ENCODE results near the gene PLXND1.

The PLXND1 gene

GRCh38 chr3:129563850-129564535 is 42.5 kb downstream of the PLXND1 start:
- no peak for DNase-seq (ENCODE audit: low read depth)

DNA sequence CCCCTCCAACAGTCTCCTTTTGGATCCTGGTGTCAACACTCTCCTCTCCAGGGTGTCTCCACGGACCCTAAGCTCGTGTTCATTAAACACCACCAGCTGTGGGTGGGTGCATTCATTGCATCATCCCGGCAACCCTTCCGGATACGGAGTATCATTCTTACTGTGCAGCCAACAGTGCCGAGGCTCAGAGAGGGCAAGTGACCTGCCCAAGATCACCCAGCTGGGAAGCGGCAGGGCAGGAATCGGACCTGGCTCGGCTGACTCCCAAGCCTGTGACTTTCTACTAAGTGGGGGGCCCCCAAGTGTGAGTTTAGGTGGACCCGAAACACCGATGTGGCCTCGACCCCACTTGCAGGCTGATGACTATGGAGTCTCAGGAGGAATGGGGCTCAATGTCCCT is 43.1 kb downstream of the PLXND1 start:
- no peak for DNase-seq (ENCODE audit: low read depth)

- no peak for DNase-seq (ENCODE audit: low read depth)
These were observed 43.7 kb downstream of the PLXND1 start for GRCh38 chr3:129562803-129563202.

DNA sequence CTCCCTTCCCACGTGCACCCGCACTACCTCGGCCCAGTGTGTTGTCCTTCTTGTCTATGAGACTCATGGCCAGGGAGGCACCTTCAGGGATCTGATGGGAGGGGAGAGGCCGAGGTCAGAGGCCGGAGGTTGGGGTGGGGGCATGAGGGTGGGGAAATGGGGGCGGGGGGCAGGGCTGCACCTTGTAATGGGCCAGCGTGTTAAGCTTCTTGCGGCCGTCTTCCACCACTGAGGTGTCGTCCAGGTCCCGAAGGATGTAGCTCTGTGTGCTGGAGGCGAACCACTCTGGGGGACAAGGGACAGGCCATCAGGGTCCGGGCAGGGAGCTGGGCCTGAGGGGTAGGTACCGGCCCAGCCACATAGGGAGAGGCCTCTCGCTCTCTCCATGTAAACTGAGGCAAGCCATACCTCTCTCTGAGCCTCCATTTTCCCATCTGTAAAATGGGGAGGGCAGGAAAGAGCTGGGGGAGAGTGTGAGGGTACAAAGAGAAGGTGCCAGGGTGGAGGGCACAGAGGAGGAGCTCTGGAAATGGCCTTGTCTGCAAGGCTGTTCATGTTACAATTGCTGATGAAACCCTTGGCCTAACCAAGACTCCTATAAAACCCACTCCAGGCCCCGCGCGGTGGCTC is 44.7 kb downstream of the PLXND1 start:
- no peak for DNase-seq (ENCODE audit: low read depth)

DNA sequence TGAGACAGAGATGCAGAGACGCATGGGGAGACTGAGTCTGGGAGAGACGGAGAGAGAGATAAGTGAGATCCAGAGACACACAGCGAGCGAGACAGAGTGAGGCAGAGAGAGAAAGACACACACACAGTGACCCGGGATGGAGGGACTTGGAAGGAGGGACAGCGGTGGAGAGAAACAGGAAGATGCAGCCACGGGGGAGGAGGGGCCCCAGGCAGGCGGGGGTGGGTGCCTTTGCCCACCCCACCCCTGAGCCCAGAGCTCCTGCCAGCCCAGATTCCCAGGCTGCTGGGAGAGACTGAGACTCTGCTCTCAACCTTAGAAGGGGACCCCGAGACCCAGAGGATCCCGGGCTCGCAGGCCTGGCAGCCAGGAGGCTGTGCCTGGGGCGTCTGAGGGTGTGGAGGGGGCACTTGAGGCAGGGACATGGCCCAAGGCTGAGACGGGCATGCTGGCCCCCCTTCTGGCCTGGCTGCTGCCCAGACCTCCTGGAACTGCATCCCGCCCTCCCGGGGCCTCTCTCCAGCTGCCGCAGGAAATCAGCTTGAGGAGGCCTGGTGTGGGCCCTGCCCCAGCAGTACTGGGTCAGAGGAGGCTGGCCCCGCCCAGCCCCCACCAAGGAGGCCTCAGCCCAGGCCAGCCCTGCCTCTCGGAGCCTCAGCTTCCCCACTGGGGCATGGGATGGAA is 45.4 kb downstream of the PLXND1 start:
- DNase-seq (ENCODE audit: low read depth) = peak; percentile 93

DNA sequence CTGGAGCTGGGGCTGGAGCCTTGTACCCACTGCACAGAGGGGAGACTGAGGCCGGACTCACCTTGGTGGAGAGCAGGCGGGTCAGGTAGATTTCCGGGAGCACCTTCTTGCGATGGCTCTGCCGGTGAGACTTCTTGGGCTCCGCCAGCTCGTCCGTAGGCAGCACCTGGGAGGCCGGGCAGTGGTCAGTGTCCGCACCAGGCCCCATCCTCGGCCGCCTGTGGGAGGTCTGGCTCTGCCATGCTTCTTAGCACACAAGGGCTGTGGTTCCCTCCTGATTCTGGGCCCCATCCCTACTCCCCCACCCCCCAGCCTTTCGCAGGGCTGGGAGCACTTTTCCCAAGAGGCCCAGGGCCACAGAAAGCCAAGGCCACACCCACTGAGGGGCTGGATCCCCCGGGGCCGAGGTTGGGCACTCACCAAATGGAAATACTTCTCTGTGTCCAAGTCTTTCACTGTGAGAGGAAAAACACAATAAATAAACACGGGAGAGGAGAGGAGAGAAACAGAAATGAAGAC is 46.1 kb downstream of the PLXND1 start:
- DNase-seq (ENCODE audit: low read depth) = peak; percentile 93

- DNase-seq (ENCODE audit: low read depth) = no peak
These were observed 46.9 kb downstream of the PLXND1 start for GRCh38 chr3:129559565-129560079.

DNA sequence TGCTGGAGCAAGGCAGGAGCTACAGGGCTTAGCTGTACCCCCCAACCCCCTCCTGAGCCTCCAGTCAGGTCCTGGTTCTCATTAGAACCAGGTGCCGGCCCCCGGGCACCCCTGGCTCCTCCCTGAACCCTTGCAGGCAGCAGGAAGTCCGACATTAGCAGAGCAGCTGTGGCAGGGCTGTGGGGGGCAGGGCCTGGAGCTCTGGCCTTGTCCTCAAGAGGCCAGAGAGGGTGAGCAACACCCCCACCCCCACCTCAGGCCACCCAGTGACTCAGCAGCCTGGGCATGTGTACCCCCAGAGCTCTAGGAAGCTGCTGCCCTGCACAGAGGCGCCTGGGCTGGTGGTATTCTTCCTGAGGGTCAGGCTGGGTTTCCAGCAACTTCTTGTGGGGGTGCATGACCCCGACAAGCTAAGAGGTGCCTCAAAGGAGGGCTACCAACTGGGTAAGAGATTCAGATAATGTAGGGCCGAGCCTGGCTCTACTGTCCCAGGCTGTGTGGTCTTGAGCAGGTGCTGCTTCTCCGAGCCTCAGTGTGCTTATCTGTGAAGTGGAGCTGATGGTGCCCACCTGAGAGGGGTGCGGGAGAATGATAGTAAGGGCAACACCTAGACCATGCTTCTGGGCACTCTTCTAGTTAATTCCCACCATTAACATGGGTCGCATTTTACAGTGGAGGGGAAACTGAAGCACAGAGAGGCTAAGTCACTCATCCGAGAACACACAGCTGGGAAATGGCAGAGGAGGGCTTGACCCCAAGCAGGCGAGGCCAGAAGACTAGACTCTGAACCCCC is 47.5 kb downstream of the PLXND1 start:
- peak; percentile 96 for DNase-seq (ENCODE audit: low read depth)

DNA sequence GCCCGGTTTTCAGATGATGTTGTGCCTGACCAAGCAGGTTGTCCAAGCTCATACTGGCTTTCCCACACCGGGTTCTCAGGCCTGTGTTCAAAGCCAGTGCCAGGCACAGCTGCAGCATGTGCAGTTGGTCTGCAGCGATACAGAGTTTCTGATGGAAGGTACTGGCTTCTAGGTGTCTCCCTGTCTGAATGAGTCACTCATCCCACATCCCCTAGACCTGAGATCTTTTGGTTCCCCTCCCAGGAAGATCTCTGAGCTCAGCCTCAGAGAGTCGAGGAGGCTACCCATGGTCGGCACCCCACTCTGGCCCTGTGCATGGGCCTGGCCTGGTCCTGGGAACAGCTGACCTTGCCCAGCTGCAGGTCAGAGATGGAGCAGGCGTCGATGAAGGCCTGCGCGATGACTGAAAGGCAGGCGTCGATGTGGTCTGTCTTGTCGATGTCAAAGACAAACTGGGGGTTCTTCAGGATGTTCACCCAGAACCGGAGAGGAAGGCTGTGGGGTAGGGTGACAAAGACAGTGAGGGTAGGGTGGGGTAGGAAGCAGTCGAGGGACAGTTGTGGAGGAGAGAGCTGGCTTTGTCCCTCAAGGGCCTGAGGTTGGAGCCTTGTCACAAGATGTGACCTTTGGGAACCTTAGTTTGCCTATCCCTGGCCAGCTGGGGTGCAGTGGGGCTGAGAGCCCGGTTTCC is 48.2 kb downstream of the PLXND1 start:
- DNase-seq (ENCODE audit: low read depth) = peak; percentile 38

- DNase-seq (ENCODE audit: low read depth) = peak; percentile 86
These were observed 49.0 kb downstream of the PLXND1 start for GRCh38 chr3:129557548-129557894.

DNA sequence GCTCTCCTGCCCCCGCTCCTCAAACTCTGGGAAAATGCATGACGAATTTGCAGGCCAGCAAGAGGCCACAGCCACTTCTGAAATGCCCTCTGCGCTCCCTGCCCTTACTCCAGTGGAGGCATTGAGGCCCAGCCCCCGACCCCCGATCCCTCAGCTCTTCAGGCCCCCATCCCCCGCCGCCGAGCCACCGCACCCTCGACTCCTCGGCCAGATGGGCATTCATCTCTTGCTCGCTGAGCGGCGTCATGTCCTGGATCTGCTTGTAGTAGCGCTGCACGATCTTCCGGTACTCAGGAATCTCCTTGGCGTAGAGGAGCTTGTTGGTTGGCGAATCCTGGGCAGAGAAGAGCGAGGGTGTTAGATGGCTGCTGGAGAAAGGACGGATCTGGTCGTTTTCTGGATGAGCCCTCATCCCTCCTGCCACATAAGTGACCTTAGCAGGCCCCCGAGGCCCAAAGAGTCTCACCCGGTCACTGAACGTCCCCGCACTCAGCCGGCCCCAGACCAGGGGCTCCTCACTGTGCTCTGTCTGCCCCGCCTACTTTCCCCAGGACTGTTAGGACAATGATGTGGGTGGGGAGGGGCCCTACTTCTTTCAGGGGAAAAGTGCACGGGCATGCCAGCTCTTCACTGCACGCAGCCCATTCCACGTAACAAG is 49.5 kb downstream of the PLXND1 start:
- DNase-seq (ENCODE audit: low read depth) = no peak

GRCh38 chr3:129556358-129556695 is 50.1 kb downstream of the PLXND1 start:
- no peak for DNase-seq (ENCODE audit: low read depth)

DNA sequence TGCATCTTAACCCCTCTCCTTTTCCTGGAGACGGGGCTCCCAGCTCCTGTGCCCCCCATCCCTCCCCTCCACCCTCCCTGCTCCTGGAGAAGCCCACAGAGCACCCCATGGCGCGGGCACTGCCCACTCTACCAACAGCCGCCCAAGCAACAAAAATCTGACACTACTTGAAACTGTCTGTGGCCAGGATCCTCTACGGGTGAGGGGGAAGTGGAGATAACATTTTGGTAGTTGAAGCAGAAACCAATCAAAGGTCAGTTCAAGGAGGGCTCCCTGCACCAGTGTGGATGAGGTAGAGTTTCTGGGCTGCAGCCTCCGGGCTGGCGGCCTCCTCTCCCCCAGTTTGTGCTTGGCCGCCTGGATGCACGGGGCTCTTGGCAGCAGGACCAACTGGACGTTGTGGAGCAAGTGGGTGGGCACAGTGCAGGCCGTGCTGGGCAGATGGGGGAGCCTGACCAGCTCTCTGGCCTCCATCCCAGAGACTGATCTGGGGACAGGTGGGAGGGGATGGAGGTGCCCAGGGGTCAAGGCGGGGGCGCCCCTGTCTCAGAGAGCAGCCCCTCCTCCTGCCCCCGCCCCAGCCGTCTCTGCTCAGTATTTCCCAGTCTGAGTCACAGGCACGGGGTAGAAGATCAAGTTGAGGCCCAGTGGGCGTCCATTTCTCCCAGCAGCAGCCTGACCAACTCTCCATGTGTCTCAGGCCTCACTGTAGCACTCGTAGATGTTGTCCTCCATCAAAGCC is 50.7 kb downstream of the PLXND1 start:
- no peak for DNase-seq (ENCODE audit: low read depth)

GRCh38 chr3:129555153-129555550 is 51.3 kb downstream of the PLXND1 start:
- no peak for DNase-seq (ENCODE audit: low read depth)

DNA sequence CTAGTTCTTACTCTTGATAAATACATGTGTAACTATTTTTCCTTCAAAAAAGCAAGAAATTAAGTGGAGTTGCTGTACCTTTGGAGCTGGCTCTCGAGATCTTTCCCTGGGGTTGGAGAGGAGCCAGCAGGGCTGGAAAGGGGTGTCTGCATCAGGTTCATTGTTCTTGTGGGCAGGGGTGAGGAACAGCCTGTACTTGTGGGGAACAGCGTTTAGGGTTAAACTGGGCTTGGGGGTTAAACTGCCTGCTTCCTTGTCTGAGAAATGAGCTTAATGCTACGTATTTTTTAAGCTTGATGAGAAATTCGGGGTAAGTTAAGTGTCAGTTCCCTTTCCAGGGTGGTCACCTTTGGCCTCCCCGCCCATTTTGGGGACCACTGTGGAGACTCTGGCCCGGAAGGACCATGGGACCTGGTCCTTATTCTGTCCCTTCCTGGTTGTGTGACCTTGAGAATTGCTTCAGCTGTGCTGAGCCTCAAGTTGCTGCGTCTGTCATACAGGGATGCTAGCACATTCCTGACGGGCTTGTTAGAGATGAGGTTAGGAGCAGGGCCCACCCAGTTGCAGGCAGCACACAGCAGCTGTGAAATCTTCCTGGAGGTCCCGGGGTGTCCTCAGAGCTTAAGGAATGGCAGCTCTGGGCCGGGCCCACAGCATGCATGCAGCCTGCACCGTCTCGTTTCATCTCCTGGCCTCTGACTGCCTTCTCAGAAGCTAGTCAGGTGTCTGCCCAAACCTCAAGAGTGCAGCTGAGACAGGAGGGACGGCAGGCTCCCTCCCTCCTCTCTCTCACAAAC is 51.9 kb downstream of the PLXND1 start:
- DNase-seq (ENCODE audit: low read depth) = no peak

DNA sequence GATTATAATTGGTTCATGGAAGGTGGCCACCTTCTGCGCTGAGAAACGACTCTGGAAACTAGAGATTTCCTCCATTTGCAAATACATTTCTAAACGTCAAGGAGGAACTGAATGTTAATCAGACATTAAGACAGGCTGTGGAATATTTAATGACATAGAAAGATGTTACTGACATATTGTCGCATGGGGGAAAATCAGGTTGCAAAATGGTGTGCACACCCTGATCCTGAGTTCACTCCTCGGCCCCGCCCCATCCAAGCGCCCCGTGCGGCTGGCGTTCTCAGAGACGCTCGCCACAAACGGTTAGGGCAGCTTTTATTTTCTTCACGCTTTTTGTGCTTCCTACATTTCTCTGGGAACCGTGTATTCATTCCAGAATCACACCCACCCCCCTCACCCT is 52.8 kb downstream of the PLXND1 start:
- no peak for DNase-seq (ENCODE audit: low read depth)

GRCh38 chr3:129553171-129553570 is 53.3 kb downstream of the PLXND1 start:
- no peak for DNase-seq (ENCODE audit: low read depth)

DNA sequence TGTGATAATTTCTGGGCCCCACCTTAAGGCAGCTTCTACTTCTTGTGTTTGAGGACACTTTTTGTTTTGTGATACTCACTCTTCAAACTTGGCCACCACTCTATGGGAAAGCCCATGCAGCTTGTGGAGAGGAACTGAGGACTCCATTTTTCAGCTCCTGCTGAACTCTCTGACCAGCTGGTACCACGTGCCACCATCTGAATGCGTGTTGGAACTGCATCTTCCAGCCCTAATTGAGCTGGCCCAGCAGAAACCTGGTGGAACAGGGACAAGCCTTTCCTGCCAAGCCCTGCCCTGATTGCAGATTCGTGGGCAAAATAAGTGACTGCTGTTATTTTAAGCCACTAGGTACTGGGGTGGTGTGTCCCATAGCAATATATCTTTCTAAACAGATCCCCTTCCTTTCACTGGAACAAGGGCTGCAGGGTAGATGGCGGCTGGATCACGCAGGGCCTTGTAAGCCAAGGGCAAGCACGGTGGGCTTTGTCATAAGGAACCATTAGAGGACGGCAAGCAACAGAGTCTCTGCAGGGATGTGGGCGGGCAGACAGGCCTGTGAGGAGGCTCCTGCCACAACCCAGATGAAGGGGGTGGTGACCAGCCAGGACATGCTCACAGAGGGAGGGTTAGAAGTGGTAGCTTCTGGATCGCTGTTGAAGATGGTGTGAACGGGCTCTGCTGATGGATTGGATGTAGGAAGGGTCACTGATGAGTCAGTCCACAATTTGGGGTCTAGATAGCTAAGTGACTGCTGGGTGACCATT is 54.0 kb downstream of the PLXND1 start:
- no peak for DNase-seq (ENCODE audit: low read depth)

GRCh38 chr3:129549805-129550204 is 56.7 kb downstream of the PLXND1 start:
- DNase-seq (ENCODE audit: low read depth) = no peak

Measured in EH (cell line).